Mononuclear cell (primary cell): ENCODE measurements around the gene DYSF. TPM values are rescaled to one million over a fixed set of nuclear protein-coding genes. Genes with fewer than 3 reads are reported as not detected.

Experiments
- H3K27me3 ChIP-seq: 2 replicates; pipeline ENCODE4 v1.6.0; 2011; ENCODE audit warnings: low read length, control low read depth; ENCODE audit not compliant: insufficient read depth
- H3K4me1 ChIP-seq: 2 replicates; pipeline ENCODE4 v1.5.1; 2011; ENCODE audit warnings: mild to moderate bottlenecking, low read length, control low read depth; ENCODE audit not compliant: insufficient read depth
- H3K4me3 ChIP-seq: 2 replicates; pipeline ENCODE4 v1.5.1; 2011; ENCODE audit warnings: mild to moderate bottlenecking, low read length, moderate library complexity
- H3K9me3 ChIP-seq: 2 replicates; pipeline ENCODE4 v1.5.1; 2011; ENCODE audit warnings: low read depth, mild to moderate bottlenecking, control low read depth, low read length
- total RNA-seq: library from RNA; depleted of rRNA; stranded (reverse); fragments of >200 nt; gene quantifications from one replicate; pipeline ENCODE4 v1.2.3, GENCODE V29; 2012

Gene DYSF
- total RNA-seq, 1 donor = 13.3 TPM

DNA sequence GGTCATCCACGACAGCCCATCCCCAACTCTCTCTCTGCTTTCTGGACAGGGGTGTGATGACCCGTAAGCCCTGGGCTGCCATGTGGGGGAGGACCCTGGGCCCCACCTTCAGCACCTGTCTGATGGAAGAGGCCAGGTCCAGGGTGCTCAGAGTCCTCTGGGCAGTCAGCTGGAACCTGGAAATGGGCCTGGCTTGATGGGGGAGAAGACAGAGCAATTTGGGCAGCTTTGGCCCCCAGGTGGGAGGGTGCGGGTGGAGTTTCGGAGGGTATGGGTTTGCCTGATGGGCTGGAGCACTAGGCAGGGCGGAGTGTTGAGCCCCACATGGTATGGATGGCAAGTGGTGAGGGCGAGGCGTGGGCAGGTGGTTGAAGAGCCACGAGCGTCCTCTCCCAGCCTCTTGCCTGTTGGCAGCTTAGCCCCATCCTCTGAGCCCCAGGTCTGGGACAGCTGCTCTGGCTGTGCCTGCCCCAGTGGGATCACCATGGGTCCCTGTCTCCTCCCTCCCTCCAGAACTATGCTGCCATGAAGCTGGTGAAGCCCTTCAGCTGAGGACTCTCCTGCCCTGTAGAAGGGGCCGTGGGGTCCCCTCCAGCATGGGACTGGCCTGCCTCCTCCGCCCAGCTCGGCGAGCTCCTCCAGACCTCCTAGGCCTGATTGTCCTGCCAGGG, 232.7 kb downstream of the DYSF start:
- no peak overlapping the region for H3K4me3 ChIP-seq
- H3K4me1 ChIP-seq = no peaks in the 10 kb centered on the region
- H3K9me3 ChIP-seq = no peaks in the 10 kb centered on the region
- no peaks in the 10 kb centered on the region for H3K27me3 ChIP-seq

DNA sequence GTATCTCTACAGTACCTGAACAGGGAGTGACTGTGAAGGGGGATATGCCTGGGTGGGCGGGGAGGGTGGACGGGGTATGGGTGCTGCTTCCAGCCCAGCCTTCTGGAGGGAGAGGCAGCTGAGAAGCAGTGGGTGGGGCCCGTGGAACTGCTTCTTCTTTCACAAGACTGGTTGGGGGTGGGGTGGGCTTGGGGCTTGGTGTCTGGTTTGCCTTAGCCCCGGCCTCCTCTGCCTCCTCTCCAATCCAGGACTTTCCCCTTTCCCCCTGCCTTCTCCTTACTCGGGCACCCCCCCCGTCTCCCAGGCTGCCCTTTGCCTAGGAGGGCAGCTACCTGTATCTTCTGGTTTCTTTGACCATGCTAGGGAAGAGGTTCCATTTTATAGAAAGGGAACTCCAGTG, 233.4 kb downstream of the DYSF start:
- no peak overlapping the region for H3K4me3 ChIP-seq
- no peaks in the 10 kb centered on the region for H3K27me3 ChIP-seq
- no peaks in the 10 kb centered on the region for H3K9me3 ChIP-seq
- no peaks in the 10 kb centered on the region for H3K4me1 ChIP-seq

DNA sequence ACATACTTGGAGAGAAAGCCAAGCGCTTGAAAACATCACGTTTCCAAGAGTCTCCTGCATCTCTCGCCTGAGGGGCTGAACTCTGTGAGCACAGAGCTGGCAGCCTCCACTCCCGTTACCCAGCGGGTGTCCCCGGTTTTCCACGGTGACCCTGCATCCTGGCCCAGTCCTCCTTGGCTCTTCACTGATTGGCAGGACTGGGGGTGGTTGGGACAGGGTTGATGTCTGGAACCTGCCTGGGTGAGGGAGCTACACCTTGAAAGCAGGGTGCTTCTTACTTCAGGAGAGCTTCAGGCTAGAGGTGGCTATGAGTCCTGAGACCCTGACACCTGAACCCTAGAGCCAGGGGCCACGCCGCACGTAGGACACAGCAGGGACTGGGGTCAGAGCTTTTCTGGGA, 234.1 kb downstream of the DYSF start:
- H3K9me3 ChIP-seq = no peaks in the 10 kb centered on the region
- no peaks in the 10 kb centered on the region for H3K4me1 ChIP-seq
- no peaks in the 10 kb centered on the region for H3K27me3 ChIP-seq
- H3K4me3 ChIP-seq = no peak overlapping the region

DNA sequence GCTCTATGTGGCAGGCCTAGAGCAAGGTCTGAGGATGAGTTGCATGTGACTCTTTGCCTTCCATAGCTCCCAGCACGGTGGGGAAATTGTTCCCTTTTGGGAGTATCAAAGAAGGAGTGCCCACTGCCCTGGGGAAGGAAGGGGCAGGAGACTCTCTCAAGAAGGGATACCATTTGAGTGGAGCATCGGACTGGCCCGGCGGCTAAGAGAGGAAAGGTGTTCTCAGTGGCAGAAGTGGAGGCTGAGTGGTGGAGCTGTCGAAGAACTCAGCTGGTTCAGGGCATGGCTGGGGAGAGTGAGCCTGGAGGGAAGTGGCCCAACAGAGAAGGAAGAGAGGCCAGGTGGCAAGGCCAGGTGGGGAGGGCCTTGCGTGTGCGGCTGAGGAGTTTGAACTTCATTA, 235.2 kb downstream of the DYSF start:
- Histone ChIP-seq H3K9me3 (no peaks in the 10 kb centered on the region), H3K4me3 (no peak overlapping the region), H3K27me3 (no peaks in the 10 kb centered on the region), H3K4me1 (no peaks in the 10 kb centered on the region)

DNA sequence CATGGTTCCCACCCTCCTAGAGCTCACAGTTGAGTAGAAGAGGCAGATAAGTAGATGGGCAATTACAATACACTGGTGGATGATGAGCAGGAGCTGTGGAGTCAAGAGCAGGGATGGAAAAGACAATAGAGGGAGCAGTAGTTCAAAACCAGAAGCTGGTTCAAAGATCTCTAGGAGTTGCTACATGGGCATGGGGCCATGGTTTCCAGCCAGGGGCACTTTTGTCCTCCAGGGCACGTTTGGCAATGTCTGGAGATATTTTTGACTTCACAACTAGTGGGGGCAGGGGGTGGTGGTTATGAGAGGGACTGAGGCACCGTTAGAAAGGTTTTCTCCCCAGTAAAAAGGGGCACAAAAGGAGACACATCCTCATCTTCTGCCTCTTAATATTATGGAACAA, 236.0 kb downstream of the DYSF start:
- Histone ChIP-seq H3K4me1 (no peaks in the 10 kb centered on the region), H3K9me3 (no peaks in the 10 kb centered on the region), H3K4me3 (no peak overlapping the region), H3K27me3 (no peaks in the 10 kb centered on the region)

DNA sequence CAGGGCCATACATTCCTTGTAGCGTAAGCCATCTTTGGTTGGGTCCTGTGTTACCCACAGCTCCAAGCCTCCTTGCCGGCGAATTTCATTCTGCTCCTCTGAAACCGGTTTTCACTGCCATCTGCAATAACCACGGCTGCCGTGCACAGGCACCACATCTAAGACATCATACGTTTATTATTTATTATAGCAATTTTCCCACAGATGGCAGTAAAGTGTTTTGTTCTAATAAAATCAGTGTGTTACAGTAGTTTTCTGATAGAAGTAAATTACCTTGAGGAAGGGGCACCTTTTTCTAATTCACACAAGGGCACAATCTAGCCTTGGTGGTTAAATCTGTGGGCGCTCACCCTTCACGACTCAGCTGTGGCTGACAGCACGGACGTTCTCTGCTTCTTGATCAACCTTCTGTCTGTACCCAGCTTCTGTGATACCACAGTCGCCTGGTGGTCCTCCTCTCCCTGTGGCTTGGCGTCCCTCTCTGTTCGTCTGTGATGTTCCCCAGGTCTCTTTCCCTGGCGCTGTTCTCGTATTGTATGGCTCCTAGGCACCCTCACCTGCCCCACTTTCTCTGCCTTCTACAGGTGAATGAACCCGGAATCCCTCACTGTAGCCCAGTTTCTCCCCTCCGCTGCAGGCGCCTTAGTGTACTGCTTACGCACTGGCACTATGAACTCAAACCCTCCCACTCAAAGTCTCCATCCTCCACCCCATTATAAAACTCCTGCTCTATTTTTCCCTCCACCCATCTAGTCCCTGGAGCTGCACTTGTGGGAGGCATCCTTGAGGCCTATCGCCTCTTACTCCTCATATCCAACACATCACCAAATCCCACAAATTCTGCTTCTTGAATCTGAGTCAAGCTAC, 236.8 kb downstream of the DYSF start:
- H3K4me3 ChIP-seq = no peak overlapping the region
- no peaks in the 10 kb centered on the region for H3K4me1 ChIP-seq
- H3K27me3 ChIP-seq = no peaks in the 10 kb centered on the region
- H3K9me3 ChIP-seq = no peaks in the 10 kb centered on the region

DNA sequence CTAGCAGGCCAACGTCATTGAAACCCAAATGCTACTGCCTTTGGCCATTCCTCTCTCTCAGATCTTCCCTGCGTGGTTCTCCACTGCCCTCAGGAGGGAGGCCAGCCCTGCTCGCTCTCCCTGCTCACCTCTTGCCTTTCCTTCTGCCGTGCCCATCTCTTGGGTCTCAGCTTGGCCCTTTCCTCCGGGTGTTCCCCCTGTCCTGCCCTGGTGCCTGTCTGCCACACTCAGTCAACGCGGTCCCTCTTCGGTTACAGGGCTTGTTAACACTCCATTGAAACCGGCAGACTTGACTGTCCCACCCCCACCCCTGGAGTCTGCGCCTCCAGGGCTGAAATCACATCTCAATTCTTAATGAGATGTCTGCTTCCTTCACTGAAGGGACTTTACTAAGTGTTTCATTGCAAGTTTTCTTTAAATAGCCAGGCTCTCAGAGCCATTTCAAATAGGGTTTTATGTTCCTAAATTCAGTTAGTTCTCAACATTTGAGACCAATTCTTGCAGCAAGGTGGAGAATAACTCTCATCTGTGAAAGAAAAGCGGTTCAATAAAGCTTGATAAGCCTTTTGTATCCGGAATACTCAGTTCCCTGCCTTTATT, 237.6 kb downstream of the DYSF start:
- Histone ChIP-seq H3K4me3 (no peak overlapping the region), H3K27me3 (no peaks in the 10 kb centered on the region), H3K9me3 (no peaks in the 10 kb centered on the region), H3K4me1 (no peaks in the 10 kb centered on the region)

DNA sequence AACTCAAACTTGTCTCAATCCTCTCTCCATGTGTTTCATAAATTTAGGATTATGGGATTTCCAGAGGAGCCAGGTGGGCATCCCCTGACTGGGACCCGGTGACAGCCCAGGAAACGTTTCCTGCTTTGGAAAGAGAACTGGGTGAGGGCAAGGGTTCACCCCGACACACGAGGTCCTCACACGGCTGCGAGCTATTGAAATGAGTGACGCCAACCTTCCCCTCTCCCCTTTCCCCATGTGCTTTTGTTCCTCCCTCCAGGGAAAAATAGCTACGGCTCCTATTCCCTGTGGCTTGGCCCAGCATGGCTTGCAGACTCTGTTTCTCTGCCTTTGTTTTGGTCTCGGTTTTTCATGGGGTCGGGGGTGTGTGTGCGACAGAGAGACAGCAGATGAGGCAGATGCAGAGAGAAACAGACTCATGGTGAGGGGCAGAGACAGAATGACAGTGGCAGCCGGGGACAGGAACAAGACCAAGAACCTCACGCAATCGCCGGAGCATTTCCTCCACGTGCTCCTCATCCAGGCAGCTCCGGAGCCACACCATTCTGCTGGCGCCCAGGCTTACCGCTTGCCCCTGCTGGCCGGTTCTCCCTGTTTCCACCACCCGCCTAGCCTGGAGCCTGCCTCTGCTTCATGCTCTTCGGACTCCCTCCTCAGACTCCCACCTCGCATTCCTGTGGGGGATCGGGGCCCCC, 238.5 kb downstream of the DYSF start:
- Histone ChIP-seq H3K4me1 (no peaks in the 10 kb centered on the region), H3K9me3 (no peaks in the 10 kb centered on the region), H3K27me3 (no peaks in the 10 kb centered on the region), H3K4me3 (no peak overlapping the region)

DNA sequence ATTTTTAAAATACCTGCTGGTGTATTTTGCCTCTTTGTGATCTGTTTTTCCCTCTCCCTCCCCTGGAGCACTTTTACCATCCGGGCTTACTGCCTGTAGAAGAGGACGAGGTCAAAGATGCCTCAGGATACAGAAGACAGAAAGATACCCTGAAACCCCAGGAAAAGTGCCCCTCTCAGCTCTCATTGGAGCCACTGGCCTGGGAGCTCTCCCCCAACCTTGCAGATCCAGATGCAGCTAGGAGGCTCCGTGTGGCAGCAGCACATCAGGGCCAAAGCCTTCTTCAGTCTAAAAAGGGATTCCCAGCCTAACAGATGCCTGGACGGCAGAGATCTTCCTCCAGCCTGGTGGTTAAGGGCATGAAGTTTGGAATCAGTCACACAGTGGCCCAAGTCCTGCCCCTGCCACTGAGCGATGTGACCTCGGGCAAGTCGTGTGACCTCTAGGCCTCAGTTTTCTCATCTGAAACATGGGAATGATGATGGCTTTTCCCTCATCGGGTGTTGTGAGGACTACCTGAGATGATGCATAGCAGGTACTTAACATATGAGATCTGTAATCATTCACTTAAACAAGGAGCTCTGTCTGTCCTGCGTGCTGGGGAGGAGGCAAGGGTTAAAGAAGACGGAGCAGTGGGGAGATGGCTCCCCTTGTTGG, 239.4 kb downstream of the DYSF start:
- Histone ChIP-seq H3K27me3 (no peaks in the 10 kb centered on the region), H3K4me3 (no peak overlapping the region), H3K9me3 (no peaks in the 10 kb centered on the region), H3K4me1 (no peaks in the 10 kb centered on the region)

DNA sequence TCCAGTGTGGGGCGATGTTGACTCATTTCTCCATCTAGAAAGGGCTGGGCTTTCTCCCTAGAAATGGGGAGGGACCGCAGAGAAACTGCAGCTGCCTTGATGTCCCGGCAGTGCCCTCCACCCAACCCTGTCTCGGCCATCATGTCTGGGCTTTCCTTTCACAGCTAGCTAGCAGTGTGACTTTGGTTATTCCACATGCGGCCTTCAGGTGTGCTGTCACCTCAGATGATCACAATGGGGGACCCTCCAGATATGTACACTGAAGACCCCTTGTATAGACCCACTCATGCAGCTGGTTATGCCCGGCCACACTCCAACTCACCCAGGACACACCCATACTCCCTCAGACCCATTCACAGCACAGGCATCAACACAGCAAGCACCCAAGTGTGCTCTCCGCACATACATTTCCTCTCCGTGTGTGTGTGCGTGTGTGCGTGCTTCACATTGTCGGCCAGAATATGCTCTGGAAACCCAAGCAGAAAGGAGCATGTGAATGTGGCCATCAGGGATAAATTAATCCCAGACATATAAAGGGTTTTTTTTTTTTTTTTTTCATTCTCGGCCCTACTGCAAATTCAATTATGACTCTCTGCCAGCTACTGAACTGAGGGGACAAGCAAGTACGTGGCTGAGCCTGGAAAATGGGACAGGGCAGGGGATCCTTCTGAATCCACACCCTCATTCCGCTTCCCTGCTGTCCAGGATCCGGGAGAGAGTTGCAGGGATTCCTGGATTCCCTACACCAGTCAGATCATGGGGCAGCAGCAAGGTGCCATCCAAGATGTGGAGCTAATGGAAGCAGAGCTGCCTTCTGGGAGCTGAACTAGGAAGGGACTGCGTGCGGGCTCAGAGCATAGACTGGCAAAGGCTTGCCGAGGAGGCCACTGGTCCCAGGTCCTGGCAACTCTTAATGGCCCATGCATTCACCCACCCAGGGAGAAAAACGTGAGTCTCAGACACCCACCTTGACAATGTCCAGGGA, 240.2 kb downstream of the DYSF start:
- no peaks in the 10 kb centered on the region for H3K9me3 ChIP-seq
- no peaks in the 10 kb centered on the region for H3K27me3 ChIP-seq
- no peak overlapping the region for H3K4me3 ChIP-seq
- H3K4me1 ChIP-seq = no peaks in the 10 kb centered on the region

DNA sequence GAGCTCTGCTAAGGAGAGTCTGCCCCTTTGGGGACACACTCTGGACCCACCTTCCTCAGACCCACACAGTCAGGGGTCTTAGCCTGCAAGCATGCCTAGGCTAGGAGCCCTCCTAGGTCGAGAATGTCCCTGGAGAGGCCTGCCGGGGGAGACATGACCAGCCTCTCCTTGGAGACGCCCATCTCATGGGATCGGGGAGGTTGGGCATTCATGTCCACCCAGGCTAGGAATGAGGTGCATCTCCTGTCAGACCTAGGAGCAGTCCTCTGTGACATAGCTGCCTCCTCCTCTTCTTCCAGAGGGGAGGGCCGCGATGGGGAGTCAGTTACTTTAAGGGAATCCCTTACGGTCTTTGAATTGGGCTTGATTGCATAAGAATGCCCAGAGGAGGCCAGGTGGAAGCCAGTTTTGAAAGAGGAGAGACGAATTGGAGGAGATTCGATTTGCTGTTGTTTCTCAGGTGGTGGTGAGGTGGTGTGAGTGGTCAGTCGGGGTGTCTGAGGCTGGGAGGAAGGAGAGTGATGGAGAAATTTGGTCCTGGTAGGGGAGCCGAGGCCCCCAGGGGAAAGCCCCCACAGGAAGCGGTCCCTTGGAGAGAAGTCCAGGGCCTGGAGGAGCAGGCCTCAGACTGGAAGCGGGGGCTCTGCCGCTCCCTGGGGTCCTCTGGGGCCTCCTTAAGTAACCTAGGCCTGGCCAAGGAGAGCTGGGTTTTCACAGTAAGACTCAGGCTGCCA, 241.3 kb downstream of the DYSF start:
- Histone ChIP-seq H3K9me3 (no peaks in the 10 kb centered on the region), H3K27me3 (no peaks in the 10 kb centered on the region), H3K4me3 (no peak overlapping the region), H3K4me1 (no peaks in the 10 kb centered on the region)

DNA sequence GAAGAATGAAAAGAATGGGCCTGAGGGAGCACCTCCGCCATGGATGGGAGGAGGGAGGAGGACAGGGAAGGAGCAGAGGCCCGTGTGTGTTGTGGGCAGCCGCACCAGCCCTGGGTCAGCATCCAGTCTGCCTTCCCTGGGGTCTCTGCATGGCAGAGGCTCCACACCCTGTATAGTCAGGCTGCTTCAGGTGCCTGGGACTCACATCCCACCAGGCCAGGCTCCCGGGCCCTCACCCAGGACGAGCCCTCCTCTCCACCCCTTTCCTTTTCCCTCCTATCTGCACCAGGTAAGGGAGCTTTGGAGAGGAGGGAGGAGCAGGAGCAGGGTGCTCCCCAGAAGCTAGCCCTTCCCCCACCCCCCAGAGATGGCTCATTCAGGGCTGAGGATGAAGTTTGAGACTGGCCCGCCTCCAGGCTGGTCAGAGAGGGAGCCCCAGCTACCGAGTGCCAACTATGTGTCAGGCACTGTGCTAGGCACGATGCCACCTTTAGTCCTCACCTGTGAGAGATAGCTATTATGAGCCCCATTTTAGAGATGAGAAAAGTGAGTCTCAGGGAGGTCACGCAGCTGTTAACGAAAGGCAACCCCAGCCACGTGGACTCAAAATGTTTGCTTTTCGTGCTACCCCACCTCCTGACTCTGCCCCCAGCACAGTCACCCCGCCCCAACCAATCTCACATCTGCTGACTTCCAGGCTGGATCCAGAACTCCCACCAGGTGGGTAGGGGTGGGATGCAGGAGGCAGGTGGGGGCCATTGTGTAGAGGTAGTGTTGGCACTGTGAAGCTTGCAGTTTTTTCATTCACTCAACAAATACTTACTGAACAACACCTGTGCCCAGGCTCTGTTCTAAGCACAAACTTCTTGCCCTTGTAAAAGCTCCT, 242.1 kb downstream of the DYSF start:
- H3K4me3 ChIP-seq = no peak overlapping the region
- H3K4me1 ChIP-seq = no peaks in the 10 kb centered on the region
- no peaks in the 10 kb centered on the region for H3K9me3 ChIP-seq
- no peaks in the 10 kb centered on the region for H3K27me3 ChIP-seq

DNA sequence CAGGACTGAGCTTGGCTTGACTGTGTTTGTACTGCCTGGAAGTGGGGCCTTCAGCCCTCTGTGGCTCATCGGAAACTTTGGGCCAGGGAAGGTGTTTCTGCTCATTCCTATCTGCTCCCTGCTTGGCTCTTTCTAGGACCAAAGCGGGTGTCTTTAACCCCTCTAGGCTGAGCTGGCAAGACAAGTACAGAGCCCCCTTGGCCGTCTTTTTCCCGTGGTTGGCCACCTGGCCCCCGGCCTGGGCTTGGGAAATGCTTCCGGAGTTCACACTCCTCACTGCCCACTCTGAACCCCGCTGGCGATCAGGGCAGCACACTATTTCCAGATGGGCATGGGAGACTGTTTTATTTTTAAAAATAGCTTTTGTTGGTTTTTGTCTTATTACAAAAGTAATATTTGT, 243.0 kb downstream of the DYSF start:
- H3K4me1 ChIP-seq = no peaks in the 10 kb centered on the region
- H3K9me3 ChIP-seq = no peaks in the 10 kb centered on the region
- H3K27me3 ChIP-seq = no peaks in the 10 kb centered on the region
- no peak overlapping the region for H3K4me3 ChIP-seq
